Stomach smooth muscle (tissue), 2 donors: ENCODE measurements around the gene FAM222B.
A peak's percentile ranks its signal among the peaks of the same experiment; 100 is the strongest.

ENCODE experiments used
- H3K27ac ChIP-seq: one replicate; pipeline ENCODE4 v1.7.0; 2013; ENCODE audit warnings: mild to moderate bottlenecking, low read length, inconsistent platforms
- H3K27me3 ChIP-seq, 2 donors: one replicate each; pipeline ENCODE4 v1.7.0; 2013; ENCODE audit warnings: low read length in 2 of 2; ENCODE audit not compliant: insufficient read depth in 2 of 2, control insufficient read depth in 1 of 2
- H3K36me3 ChIP-seq, 2 donors: one replicate each; pipeline ENCODE4 v1.7.0; 2013; ENCODE audit warnings: low read length in 2 of 2; ENCODE audit not compliant: control insufficient read depth in 2 of 2, insufficient read depth in 2 of 2
- H3K4me1 ChIP-seq: one replicate; pipeline ENCODE4 v1.7.0; 2013; ENCODE audit warnings: low read length; ENCODE audit not compliant: control insufficient read depth, insufficient read depth
- H3K4me3 ChIP-seq, 2 donors: one replicate each; pipeline ENCODE4 v1.7.0; 2013; ENCODE audit warnings: low read length in 2 of 2
- H3K9ac ChIP-seq, 2 donors: one replicate each; pipeline ENCODE4 v1.7.0; 2013; ENCODE audit warnings: low read length in 2 of 2, mild to moderate bottlenecking in 1 of 2
- H3K9me3 ChIP-seq, 2 donors: one replicate each; pipeline ENCODE4 v1.7.0; 2013; ENCODE audit warnings: low read length in 2 of 2; ENCODE audit not compliant: control insufficient read depth in 2 of 2
- donor health status: healthy.
- donor health status: Pancreatic carcinoma.

Gene FAM222B

DNA sequence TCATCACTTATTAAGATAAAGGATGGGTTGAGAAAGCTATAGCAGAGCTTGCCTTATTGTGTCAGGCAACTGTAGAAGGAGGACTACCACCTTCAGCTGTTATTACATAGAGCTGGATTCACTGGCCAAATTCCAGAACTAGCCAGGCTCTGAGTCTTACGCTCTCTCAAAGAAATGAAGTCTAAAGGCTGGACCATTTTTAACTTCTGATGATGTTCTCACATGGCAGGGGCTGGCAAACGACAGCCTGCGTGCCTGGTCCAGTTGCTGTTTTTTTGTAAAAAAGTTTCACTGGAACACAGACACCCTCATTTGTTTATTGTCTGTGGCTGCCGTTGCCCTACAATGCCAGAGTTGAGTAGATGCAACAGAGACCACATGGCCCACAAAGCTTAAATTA, 77.6 kb downstream of the FAM222B start:
- H3K9ac ChIP-seq, result peak overlapping the region in 1 of 2 donors; percentile 14

DNA sequence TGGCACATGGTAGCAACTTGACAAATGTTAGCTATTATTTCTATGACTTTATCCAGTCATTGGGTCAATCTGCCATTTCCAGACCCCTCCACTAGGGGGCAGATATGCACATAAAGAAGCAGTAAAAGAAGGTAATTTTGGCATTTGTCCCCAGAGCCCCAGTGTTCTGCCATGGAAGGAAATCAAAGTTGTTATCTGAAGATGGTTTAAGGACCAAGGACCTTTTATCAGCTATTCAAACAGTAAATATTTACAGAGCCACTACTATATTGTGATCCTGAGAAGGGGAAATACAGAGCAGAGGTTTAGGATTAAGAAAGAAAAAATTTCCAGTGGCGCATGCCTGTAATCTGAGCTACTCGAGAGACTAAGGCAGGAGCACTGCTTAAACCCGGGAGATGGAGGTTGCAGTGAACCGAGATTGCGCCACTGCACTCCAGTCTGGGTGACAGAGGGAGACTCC, 78.8 kb downstream of the FAM222B start:
- Histone ChIP-seq H3K27ac (no peak overlapping the region), H3K9ac (no peak overlapping the region), H3K4me1 (peaks cover 5% of the 10 kb centered on the region), H3K9me3 (no peaks in the 10 kb centered on the region), H3K36me3 (peaks cover 13 to 22% of the 10 kb centered on the region in 2 donors), H3K27me3 (no peaks in the 10 kb centered on the region), H3K4me3 (no peak overlapping the region)

More for the DNA sequence above, 77.6 kb downstream of the FAM222B start:
- H3K36me3 ChIP-seq, result peaks cover 5 to 15% of the 10 kb centered on the region in 2 donors
- no peak overlapping the region for H3K27ac ChIP-seq
- no peaks in the 10 kb centered on the region for H3K27me3 ChIP-seq
- no peak overlapping the region for H3K4me3 ChIP-seq
- H3K9me3 ChIP-seq, result no peaks in the 10 kb centered on the region
- peaks cover 5% of the 10 kb centered on the region for H3K4me1 ChIP-seq

DNA sequence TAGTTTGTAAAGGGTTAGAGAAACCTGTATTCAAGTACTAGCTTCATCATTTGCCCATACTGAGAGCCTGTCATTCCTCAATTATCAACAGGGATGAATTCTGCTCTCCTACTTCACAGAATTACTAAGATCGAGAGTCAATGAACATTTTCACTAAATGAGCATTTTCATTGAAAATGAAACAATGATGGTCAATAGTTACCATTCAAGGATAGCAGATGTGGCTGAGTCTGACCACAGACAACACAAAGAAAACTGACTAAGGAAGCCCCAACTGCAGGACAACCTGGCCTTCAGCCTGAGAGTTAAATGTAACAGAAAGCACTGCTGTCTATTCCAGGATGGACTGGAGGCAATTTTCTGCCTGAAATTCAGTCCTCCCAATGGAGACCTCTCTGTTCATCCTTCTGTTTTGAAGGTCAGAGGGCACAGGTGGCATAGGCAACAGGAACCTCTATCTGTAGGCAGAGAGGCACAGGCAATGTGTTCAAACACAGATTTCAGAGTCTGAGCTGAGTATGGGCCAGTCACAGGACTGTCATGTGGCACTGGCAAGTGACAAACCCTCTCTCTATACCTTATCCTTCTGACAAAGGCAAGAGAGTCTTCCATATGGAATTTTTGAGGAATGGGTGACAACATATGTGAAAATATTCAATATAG, 79.3 kb downstream of the FAM222B start:
- no peak overlapping the region for H3K27ac ChIP-seq

DNA sequence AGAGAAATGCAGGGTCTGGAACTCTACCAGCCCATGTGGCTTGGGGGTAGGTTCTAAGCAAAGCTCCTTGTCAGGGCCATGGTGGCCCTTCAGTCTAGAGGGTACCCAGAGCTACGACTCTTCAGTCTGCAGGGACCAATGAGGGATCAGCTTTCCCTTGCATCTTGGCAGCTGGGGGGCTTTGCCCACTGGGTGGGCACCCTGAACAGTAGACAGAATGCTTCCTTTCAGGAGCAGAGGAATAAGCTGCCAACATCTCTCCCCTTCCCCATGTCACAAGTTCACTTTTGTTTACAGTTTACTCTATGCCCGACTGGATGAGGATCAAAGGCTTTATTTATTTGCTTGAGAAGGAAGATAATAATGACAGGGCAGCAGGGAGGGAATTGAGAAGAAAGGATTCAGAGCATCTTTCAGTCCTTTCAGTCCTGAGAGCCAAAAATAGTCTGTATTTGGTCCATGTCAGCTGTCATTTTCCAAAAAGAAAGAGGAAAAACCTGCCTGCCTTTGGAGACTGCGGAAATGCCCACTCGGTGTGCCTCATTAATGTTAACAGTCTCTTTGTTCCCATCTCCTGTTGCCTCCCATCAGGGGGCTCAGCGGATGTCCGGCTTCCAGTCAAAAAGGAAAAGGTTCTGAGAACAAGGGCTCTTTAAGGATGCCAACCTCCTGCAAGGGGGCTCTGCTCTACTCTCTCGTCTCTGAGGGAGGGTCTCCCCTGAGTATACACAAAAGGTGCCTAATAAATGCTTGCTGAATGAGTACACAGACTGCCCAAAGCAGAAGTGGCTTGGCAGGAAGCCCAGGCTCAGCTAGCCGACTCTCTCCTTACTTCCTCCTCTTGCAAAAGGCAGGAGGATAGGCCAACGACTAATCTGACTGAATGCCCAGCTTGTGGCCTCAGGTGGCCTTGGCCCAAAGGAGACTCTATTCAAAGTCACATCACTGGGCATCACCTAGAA, 81.7 kb downstream of the FAM222B start:
- Histone ChIP-seq H3K27ac (no peak overlapping the region), H3K4me1 (peaks cover 5% of the 10 kb centered on the region), H3K9ac (no peak overlapping the region), H3K36me3 (peaks cover 28 to 29% of the 10 kb centered on the region in 2 donors), H3K4me3 (no peak overlapping the region), H3K27me3 (no peaks in the 10 kb centered on the region), H3K9me3 (no peaks in the 10 kb centered on the region)

More for the DNA sequence above, 79.3 kb downstream of the FAM222B start:
- no peaks in the 10 kb centered on the region for H3K9me3 ChIP-seq
- H3K27me3 ChIP-seq, result no peaks in the 10 kb centered on the region
- H3K4me3 ChIP-seq, result no peak overlapping the region
- peak overlapping the region in 1 of 2 donors; percentile 13 for H3K9ac ChIP-seq
- H3K4me1 ChIP-seq, result peaks cover 5% of the 10 kb centered on the region
- H3K36me3 ChIP-seq, result peaks cover 19 to 27% of the 10 kb centered on the region in 2 donors

DNA sequence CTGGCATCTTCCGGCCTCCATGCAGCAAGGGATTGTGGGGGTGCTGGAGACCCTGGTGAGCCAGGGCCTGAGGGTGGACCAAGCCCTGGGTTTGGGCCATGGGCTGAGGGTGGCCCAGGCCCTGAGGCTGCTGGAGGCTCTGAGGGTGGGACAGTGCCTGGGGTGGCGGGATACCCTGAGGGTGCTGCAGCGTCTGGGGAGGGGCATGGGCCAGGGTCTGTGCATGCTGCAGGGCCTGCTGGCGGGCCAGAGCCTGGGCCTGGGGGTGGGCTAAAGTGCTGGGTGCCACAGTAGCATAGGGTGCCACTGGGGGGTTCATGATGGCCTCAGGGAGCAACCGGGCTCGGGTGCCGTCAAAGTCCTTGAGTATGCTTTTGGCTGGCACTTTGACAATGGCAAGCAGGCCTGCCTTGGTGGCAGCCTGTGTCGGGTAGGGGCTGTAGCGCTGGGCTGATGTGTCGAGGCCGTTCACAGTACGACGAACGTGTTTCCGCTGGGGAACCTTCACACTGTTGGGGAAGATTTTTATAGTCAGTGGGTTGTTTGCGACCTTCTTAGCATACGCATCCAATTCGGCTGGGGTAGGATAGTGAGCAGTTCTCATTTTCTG, 83.2 kb downstream of the FAM222B start:
- Histone ChIP-seq H3K27me3 (no peaks in the 10 kb centered on the region), H3K27ac (no peak overlapping the region), H3K4me1 (peaks cover 5% of the 10 kb centered on the region), H3K9me3 (no peaks in the 10 kb centered on the region), H3K4me3 (no peak overlapping the region), H3K9ac (no peak overlapping the region), H3K36me3 (peaks cover 24 to 29% of the 10 kb centered on the region in 2 donors)

DNA sequence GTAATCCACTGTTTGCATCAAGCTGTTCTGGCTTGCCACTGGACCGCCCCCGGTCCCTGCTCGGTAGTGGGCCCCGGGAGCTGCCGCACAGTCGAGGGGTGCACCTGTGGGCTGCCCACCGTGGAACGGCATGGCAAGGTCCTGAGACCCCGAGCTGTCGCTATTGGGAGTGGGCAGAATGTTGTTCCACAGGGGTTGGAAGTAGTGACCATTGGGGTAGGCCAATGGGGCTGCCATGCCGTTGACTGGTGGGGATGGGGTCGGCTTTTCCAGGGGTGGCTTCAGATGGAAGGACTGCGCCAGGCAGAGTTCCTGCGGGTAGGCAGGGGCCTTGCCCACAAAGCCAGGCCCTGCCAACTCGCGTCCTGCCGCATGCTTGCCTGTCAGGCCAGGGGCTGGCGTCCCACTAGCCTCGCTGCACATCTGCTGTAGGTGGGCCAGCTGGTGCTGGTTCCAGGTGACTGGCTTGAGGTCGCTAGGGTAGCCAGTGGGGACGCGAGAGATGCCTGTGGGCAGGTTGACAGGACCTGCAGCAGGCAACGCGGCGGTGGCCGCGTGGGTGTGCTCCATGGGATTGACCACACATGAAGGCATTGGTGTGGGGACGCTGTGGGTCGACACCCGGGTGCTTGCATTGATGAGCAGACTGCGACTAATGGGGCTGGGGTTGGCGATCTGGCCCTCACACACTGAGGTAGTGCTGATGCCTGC, 84.0 kb downstream of the FAM222B start:
- no peak overlapping the region for H3K27ac ChIP-seq
- H3K27me3 ChIP-seq, result no peaks in the 10 kb centered on the region
- H3K36me3 ChIP-seq, result peaks cover 24 to 29% of the 10 kb centered on the region in 2 donors
- peaks cover 5% of the 10 kb centered on the region for H3K4me1 ChIP-seq
- no peak overlapping the region for H3K4me3 ChIP-seq
- no peak overlapping the region for H3K9ac ChIP-seq
- H3K9me3 ChIP-seq, result no peaks in the 10 kb centered on the region

DNA sequence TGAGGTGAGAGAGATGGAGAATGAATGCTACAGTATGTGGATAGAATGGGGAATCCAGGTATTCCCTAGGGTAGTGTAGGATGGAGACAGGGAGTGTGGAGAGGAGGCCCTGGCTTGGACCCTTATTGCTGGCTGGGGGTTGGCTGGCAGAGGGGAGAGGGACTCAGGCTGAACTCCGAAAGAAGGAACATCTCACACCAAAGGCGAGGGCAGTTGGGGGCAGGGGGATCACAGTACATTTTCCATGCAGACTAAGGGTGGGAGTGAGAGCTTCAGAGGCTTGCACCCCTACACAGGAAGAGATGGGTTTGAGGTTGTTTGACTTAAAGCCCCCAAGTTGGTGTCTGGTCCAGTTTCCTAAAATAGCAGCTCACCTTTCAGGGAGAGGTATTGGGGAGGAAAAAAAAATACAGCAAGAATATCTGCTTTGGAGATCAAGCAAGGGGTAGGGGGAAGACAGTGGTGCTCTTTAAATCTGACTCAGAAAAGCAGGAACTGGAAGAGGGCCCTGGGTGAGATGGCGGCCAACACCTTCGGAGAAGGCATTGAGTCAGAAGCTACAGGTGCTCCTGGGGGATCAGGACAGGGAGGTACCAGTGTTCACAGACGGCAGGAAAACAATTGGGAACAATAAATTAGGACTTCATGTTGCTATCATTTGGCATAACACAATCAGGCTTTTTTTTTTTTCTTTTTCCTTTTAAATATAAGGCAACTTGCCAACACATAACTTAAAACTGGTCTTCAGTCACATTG, 86.4 kb downstream of the FAM222B start:
- Histone ChIP-seq H3K4me3 (no peak overlapping the region), H3K27me3 (no peaks in the 10 kb centered on the region), H3K36me3 (peaks cover 19 to 26% of the 10 kb centered on the region in 2 donors), H3K9ac (no peak overlapping the region), H3K4me1 (peaks cover under 1% of the 10 kb centered on the region), H3K27ac (no peak overlapping the region), H3K9me3 (no peaks in the 10 kb centered on the region)

DNA sequence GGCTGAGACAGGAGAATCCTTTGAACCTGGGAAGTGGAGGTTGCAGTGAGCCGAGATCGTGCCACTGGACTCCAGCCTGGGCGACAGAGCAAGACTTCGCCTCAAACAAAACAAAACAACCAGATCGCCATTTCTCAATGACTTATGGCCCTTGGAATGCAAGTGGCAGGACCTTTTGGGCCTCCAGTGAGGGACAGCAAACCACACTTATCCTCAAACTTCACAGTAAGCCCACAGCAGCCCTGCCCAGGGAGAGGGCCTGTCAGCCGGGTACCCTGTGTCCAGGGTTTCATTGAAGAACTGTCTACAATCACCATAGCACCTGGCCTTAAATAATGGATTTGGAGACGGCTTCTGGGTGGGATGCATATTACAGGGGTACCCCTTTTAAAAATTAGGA, 87.1 kb downstream of the FAM222B start:
- Histone ChIP-seq H3K4me3 (no peak overlapping the region), H3K9me3 (no peaks in the 10 kb centered on the region), H3K9ac (no peak overlapping the region), H3K36me3 (peaks cover 19 to 26% of the 10 kb centered on the region in 2 donors), H3K27me3 (no peaks in the 10 kb centered on the region), H3K4me1 (no peaks in the 10 kb centered on the region), H3K27ac (no peak overlapping the region)

DNA sequence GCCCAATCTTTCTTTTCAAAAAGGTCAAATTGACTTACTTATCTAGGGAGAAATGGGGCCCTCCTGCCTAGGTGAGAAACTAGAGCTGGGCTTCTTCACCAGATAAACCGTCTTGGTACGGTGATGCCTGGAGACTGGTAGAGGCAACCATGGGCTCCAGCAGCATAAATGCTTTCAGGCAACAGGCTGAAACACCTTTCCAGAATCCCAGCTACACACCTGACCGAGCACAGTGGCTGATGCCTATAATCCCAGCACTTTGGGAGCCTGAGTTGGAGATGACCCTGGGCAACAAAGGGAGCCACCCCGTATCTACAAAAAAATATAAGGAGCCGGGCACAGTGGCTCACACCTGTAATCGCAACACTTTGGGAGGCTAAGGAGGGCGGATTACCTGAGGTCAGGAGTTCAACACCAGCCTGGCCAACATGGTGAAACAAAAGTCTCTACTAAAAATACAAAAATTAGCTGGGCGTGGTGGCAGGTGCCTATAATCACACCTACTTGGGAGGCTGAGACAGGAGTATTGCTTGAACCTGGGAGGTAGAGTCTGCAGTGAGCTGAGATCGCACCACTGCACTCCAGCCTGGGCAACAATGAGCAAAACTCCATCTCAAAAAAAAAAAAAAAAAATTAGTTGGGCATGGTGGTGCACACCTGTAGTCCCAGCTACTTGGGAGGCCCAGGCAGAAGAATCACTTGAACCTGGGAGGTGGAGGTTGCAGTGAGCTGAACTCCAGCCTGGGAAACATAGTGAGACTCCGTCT, 90.8 kb downstream of the FAM222B start:
- no peaks in the 10 kb centered on the region for H3K27me3 ChIP-seq
- H3K36me3 ChIP-seq, result peaks cover 2 to 9% of the 10 kb centered on the region in 2 donors

More for the DNA sequence above, 90.8 kb downstream of the FAM222B start:
- no peak overlapping the region for H3K9ac ChIP-seq
- H3K27ac ChIP-seq, result no peak overlapping the region
- no peaks in the 10 kb centered on the region for H3K9me3 ChIP-seq
- H3K4me3 ChIP-seq, result no peak overlapping the region
- peaks cover 14% of the 10 kb centered on the region for H3K4me1 ChIP-seq
